ENCODE measurements around the gene HS6ST1.

- TF ChIP-seq ZNF768 (tag by site-specific recombination; IDR thresholded peaks at IDR 0.05) (no peak), ZNF274 (IDR thresholded peaks at IDR 0.05; ENCODE audit: low read length) (no peak), ZNF274 (tag by site-specific recombination; IDR thresholded peaks at IDR 0.05; ENCODE audit: borderline replicate concordance) (no peak), ZNF830 (tag by site-specific recombination; IDR thresholded peaks at IDR 0.05; ENCODE audit: low read depth) (no peak), CTCF (tag by site-specific recombination; IDR thresholded peaks at IDR 0.05) (no peak), REST (tag by site-specific recombination; IDR thresholded peaks at IDR 0.05) (no peak), ZNF423 (tag by site-specific recombination; IDR thresholded peaks at IDR 0.05) (no peak), ZNF449 (tag by site-specific recombination; IDR thresholded peaks at IDR 0.05) (no peak), ZBTB7A (tag by site-specific recombination; IDR thresholded peaks at IDR 0.05; ENCODE audit: low read depth) (no peak), ZNF426 (tag by site-specific recombination; IDR thresholded peaks at IDR 0.05) (no peak), ZNF701 (tag by site-specific recombination; IDR thresholded peaks at IDR 0.05) (no peak), ZNF791 (tag by site-specific recombination; IDR thresholded peaks at IDR 0.05) (no peak)
These were observed 11.1 kb downstream of the HS6ST1 start for GRCh38 chr2:128307595-128307994.
